ENCODE data around the gene ME1.

ME1 gene

GRCh38 chr6:83470587-83470986 lies 39.7 kb upstream of the ME1 start:
- in situ Hi-C loops (cut with MboI; ENCODE audit: low sequenced_read_pairs, unreplicated experiment), result no loop called here
- TF ChIP-seq CTCF (IDR thresholded peaks at IDR 0.05; ENCODE audit: borderline replicate concordance, control extremely low read depth, extremely low read depth, insufficient read depth, missing control alignments), result no peak
- no peak for DNase-seq (ENCODE audit: low spot score)

- no peak for TF ChIP-seq CTCF (IDR thresholded peaks at IDR 0.05; ENCODE audit: borderline replicate concordance, control extremely low read depth, extremely low read depth, insufficient read depth, missing control alignments)
- in situ Hi-C loops (cut with MboI; ENCODE audit: low sequenced_read_pairs, unreplicated experiment), result no loop called here
Observed at GRCh38 chr6:83470001-83470400, 39.1 kb upstream of the ME1 start.

GRCh38 chr6:83467620-83468036 lies 36.8 kb upstream of the ME1 start:
- TF ChIP-seq CTCF (IDR thresholded peaks at IDR 0.05; ENCODE audit: borderline replicate concordance, control extremely low read depth, extremely low read depth, insufficient read depth, missing control alignments), result no peak
- no peak for DNase-seq (ENCODE audit: low spot score)
- in situ Hi-C loops (cut with MboI; ENCODE audit: low sequenced_read_pairs, unreplicated experiment), result no loop called here

More at GRCh38 chr6:83470001-83470400, 39.1 kb upstream of the ME1 start:
- no peak for DNase-seq (ENCODE audit: low spot score)

- DNase-seq (ENCODE audit: low spot score), result no peak
- TF ChIP-seq CTCF (IDR thresholded peaks at IDR 0.05; ENCODE audit: borderline replicate concordance, control extremely low read depth, extremely low read depth, insufficient read depth, missing control alignments), result no peak
- in situ Hi-C loops (cut with MboI; ENCODE audit: low sequenced_read_pairs, unreplicated experiment), result no loop called here
Observed at GRCh38 chr6:83466328-83466727, 35.5 kb upstream of the ME1 start.

- TF ChIP-seq CTCF (IDR thresholded peaks at IDR 0.05; ENCODE audit: borderline replicate concordance, control extremely low read depth, extremely low read depth, insufficient read depth, missing control alignments), result no peak
- in situ Hi-C loops (cut with MboI; ENCODE audit: low sequenced_read_pairs, unreplicated experiment), result no loop called here
- DNase-seq (ENCODE audit: low spot score), result no peak
Observed at GRCh38 chr6:83464381-83465140, 33.7 kb upstream of the ME1 start.

GRCh38 chr6:83463886-83464285 lies 33.0 kb upstream of the ME1 start:
- TF ChIP-seq CTCF (IDR thresholded peaks at IDR 0.05; ENCODE audit: borderline replicate concordance, control extremely low read depth, extremely low read depth, insufficient read depth, missing control alignments), result no peak
- in situ Hi-C loops (cut with MboI; ENCODE audit: low sequenced_read_pairs, unreplicated experiment), result no loop called here
- DNase-seq (ENCODE audit: low spot score), result no peak
